SU-DHL-6 (cell line): Measurements from ENCODE around the gene RNFT2.
A peak's percentile ranks its signal among the peaks of the same experiment; 100 is the strongest.
"Not testable (repeated sequence)": the region's sequence is repeated elsewhere in the genome, so short reads cannot be mapped to it uniquely, and the experiment has no call there.

Experiments used
- H2AFZ ChIP-seq: fragments of 200-600 bp; sonication (generic); 2 replicates; pipeline ENCODE4 v1.6.1; 2014; ENCODE audit warnings: low read depth, mild to moderate bottlenecking, moderate library complexity, mixed read lengths, antibody characterized with exemption, low read length; ENCODE audit not compliant: severe bottlenecking
- H3F3A ChIP-seq: fragments of 200-600 bp; shearing (Covaris generic); 2 replicates; pipeline ENCODE4 v1.6.0; 2016; ENCODE audit warnings: antibody characterized with exemption, mild to moderate bottlenecking; ENCODE audit not compliant: insufficient read depth
- H3K27ac ChIP-seq: fragments of 200-600 bp; sonication (generic); 2 replicates; pipeline ENCODE4 v1.5.1; 2016; ENCODE audit warnings: low read depth, mild to moderate bottlenecking, low read length, moderate library complexity, mixed read lengths
- H3K27me3 ChIP-seq: fragments of 200-600 bp; sonication (generic), shearing (Covaris generic); 2 replicates; pipeline ENCODE4 v1.6.0; 2014; ENCODE audit warnings: mild to moderate bottlenecking, low read length
- H3K36me3 ChIP-seq: fragments of 200-600 bp; sonication (generic); 2 replicates; pipeline ENCODE4 v1.6.1; 2014; ENCODE audit warnings: mild to moderate bottlenecking, low read length, mixed read lengths
- H3K4me2 ChIP-seq: fragments of 300-600, 200-600 bp; shearing (Covaris generic), sonication (generic); 2 replicates; pipeline ENCODE4 v1.6.0; 2014; ENCODE audit warnings: low read length, low read depth, mild to moderate bottlenecking; ENCODE audit not compliant: poor library complexity, severe bottlenecking
- H3K4me3 ChIP-seq: fragments of 200-600 bp; sonication (generic); 2 replicates; pipeline ENCODE4 v1.5.1; 2014; ENCODE audit warnings: antibody characterized with exemption, low read length, mild to moderate bottlenecking, mixed read lengths; ENCODE audit not compliant: insufficient read depth, poor library complexity, severe bottlenecking
- H3K79me2 ChIP-seq: fragments of 200-600 bp; sonication (generic); 2 replicates; pipeline ENCODE4 v1.6.1; 2014; ENCODE audit warnings: mild to moderate bottlenecking, low read length, moderate library complexity; ENCODE audit not compliant: insufficient read depth
- H3K9ac ChIP-seq: fragments of 200-600 bp; sonication (generic); 2 replicates; pipeline ENCODE4 v1.7.0; 2014; ENCODE audit warnings: mild to moderate bottlenecking, low read length
- H3K9me2 ChIP-seq: fragments of 200-600 bp; sonication (generic); replicated peaks from 2 replicates; pipeline ENCODE4 v1.6.1; 2014; ENCODE audit warnings: low read length; ENCODE audit not compliant: insufficient read depth
- H3K9me3 ChIP-seq: fragments of 200-600 bp; sonication (generic); 2 replicates; pipeline ENCODE4 v1.6.1; 2014; ENCODE audit warnings: low read length, mixed read lengths; ENCODE audit not compliant: insufficient read depth
- H4K20me1 ChIP-seq: fragments of 200-600 bp; sonication (generic); 2 replicates; pipeline ENCODE4 v1.6.1; 2014; ENCODE audit warnings: low read depth, mild to moderate bottlenecking, antibody characterized with exemption, low read length, moderate library complexity, mixed read lengths
- CTCF ChIP-seq: fragments of 200-600 bp; sonication (generic); IDR thresholded peaks from one replicate; pipeline ENCODE4 v1.5.1; 2017; ENCODE audit warnings: antibody characterized with exemption, mild to moderate bottlenecking, low read length, moderate library complexity; ENCODE audit not compliant: insufficient read depth, poor library complexity, severe bottlenecking
- EZH2phosphoT487 ChIP-seq: fragments of 200-600 bp; sonication (generic), shearing (Covaris generic); conservative IDR thresholded peaks from 2 replicates; pipeline ENCODE4 v1.6.1; 2018; ENCODE audit warnings: mild to moderate bottlenecking, antibody characterized with exemption, low read length, moderate library complexity, mixed read lengths

RNFT2 gene

GRCh38 chr12:116736962-116737773 is 947 bp upstream of the RNFT2 start:
- H3K4me2 ChIP-seq: peak overlapping the region; percentile 84
- H3K9me3 ChIP-seq: no peaks in the 10 kb centered on the region
- H2AFZ ChIP-seq: no peak overlapping the region
- peak overlapping the region; percentile 80 for H3K4me3 ChIP-seq
- no peaks in the 10 kb centered on the region for H3K9me2 ChIP-seq
- peak overlapping the region; percentile 45 for H3K27ac ChIP-seq
- peaks cover 61% of the 10 kb centered on the region for H3K79me2 ChIP-seq
- peaks cover 7% of the 10 kb centered on the region; the same call in 1 of the 2 replicates for H3K36me3 ChIP-seq
- TF ChIP-seq CTCF: no peak
- no peaks in the 10 kb centered on the region for H3K27me3 ChIP-seq
- H3F3A ChIP-seq: no peaks in the 10 kb centered on the region
- peak overlapping the region; percentile 78 for H3K9ac ChIP-seq
- no peaks in the 10 kb centered on the region for H4K20me1 ChIP-seq

- Histone ChIP-seq H3K36me3 (peaks cover 3% of the 10 kb centered on the region; the same call in 1 of the 2 replicates), H3K4me2 (peak overlapping the region; percentile 98), H3K79me2 (peaks cover 42% of the 10 kb centered on the region), H3K4me3 (peak overlapping the region; percentile 83), H4K20me1 (no peaks in the 10 kb centered on the region), H3F3A (no peaks in the 10 kb centered on the region), H3K27me3 (no peaks in the 10 kb centered on the region), H3K9ac (peak overlapping the region; percentile 64; the same call in 1 of the 2 replicates), H2AFZ (no peak overlapping the region), H3K9me2 (no peaks in the 10 kb centered on the region), H3K27ac (no peak overlapping the region), H3K9me3 (no peaks in the 10 kb centered on the region)
- TF ChIP-seq CTCF (no peak), EZH2phosphoT487 (no peak)
These were observed 1.3 kb downstream of the RNFT2 start for GRCh38 chr12:116739381-116739887.

GRCh38 chr12:116742787-116743186 is 4.7 kb downstream of the RNFT2 start:
- not testable (repeated sequence) for H3K36me3 ChIP-seq, H2AFZ ChIP-seq, H4K20me1 ChIP-seq, H3K27ac ChIP-seq, H3F3A ChIP-seq, H3K4me3 ChIP-seq, H3K4me2 ChIP-seq, H3K9me2 ChIP-seq, H3K9ac ChIP-seq, H3K9me3 ChIP-seq, H3K27me3 ChIP-seq
- H3K79me2 ChIP-seq: peaks cover 13% of the 10 kb centered on the region

- no peak overlapping the region for H3K4me3 ChIP-seq
- no peaks in the 10 kb centered on the region for H3F3A ChIP-seq
- no peak overlapping the region for H3K4me2 ChIP-seq
- H3K9ac ChIP-seq: no peak overlapping the region
- no peaks in the 10 kb centered on the region for H3K9me2 ChIP-seq
- H3K79me2 ChIP-seq: no peaks in the 10 kb centered on the region
- TF ChIP-seq CTCF (no peak), EZH2phosphoT487 (no peak)
- H3K27ac ChIP-seq: no peak overlapping the region
- H3K27me3 ChIP-seq: no peaks in the 10 kb centered on the region
- H3K9me3 ChIP-seq: no peaks in the 10 kb centered on the region
- no peaks in the 10 kb centered on the region for H3K36me3 ChIP-seq
- H4K20me1 ChIP-seq: no peaks in the 10 kb centered on the region
- H2AFZ ChIP-seq: no peak overlapping the region
These were observed 6.7 kb downstream of the RNFT2 start for GRCh38 chr12:116744766-116745165.
